ACC112 (cell line): ENCODE results near the gene WDR4.
"Not testable (repeated sequence)": the region's sequence is repeated elsewhere in the genome, so short reads cannot be mapped to it uniquely, and the experiment has no call there.

Experiments
- H2AFZ ChIP-seq: fragments of 200-600 bp; sonication (generic); one replicate; pipeline ENCODE4 v1.6.0; 2017; ENCODE audit warnings: antibody characterized with exemption, low read length; ENCODE audit not compliant: unreplicated experiment
- H3K27ac ChIP-seq: fragments of 200-600 bp; sonication (generic); 2 replicates; pipeline ENCODE4 v1.5.1; 2014; ENCODE audit warnings: low read depth, mild to moderate bottlenecking, antibody characterized with exemption, low read length, moderate library complexity
- H3K27me3 ChIP-seq: fragments of 200-600 bp; sonication (generic); 2 replicates; pipeline ENCODE4 v1.6.1; 2014; ENCODE audit warnings: mild to moderate bottlenecking, antibody characterized with exemption, low read length, moderate library complexity, mixed read lengths; ENCODE audit not compliant: insufficient read depth
- H3K36me3 ChIP-seq: fragments of 200-600 bp; sonication (generic); 2 replicates; pipeline ENCODE4 v1.6.1; 2016; ENCODE audit warnings: mild to moderate bottlenecking, antibody characterized with exemption, low read length, moderate library complexity, mixed read lengths; ENCODE audit not compliant: insufficient read depth
- H3K4me1 ChIP-seq: fragments of 200-600 bp; sonication (generic); one replicate; pipeline ENCODE4 v1.6.1; 2016; ENCODE audit warnings: low read length, mixed read lengths; ENCODE audit not compliant: insufficient read depth, unreplicated experiment, control insufficient read depth
- H3K4me3 ChIP-seq: fragments of 200-600 bp; sonication (generic); 2 replicates; pipeline ENCODE4 v1.5.1; 2014; ENCODE audit warnings: mild to moderate bottlenecking, low read depth, low read length
- H3K79me2 ChIP-seq: fragments of 200-600 bp; sonication (generic); one replicate; pipeline ENCODE4 v1.6.0; 2016; ENCODE audit warnings: low read length; ENCODE audit not compliant: control insufficient read depth, unreplicated experiment, insufficient read depth

WDR4 gene

GRCh38 chr21:42853621-42854020 lies 25.7 kb downstream of the WDR4 start:
- H3K79me2 ChIP-seq, result peaks cover 9% of the 10 kb centered on the region
- no peak overlapping the region for H2AFZ ChIP-seq
- no peaks in the 10 kb centered on the region for H3K4me1 ChIP-seq
- peaks cover 12% of the 10 kb centered on the region; the same call in 1 of the 2 replicates for H3K36me3 ChIP-seq
- H3K27me3 ChIP-seq, result no peaks in the 10 kb centered on the region
- H3K27ac ChIP-seq, result no peak overlapping the region
- no peak overlapping the region for H3K4me3 ChIP-seq

- no peak overlapping the region for H3K4me3 ChIP-seq
- H3K79me2 ChIP-seq, result peaks cover 7% of the 10 kb centered on the region
- no peaks in the 10 kb centered on the region for H3K27me3 ChIP-seq
- H3K4me1 ChIP-seq, result no peaks in the 10 kb centered on the region
- peaks cover 12% of the 10 kb centered on the region; the same call in 1 of the 2 replicates for H3K36me3 ChIP-seq
- H2AFZ ChIP-seq, result no peak overlapping the region
- no peak overlapping the region for H3K27ac ChIP-seq
These were observed 26.3 kb downstream of the WDR4 start for GRCh38 chr21:42852925-42853570.

- Histone ChIP-seq H3K4me3 (no peak overlapping the region), H3K27ac (no peak overlapping the region), H3K27me3 (no peaks in the 10 kb centered on the region), H3K4me1 (no peaks in the 10 kb centered on the region), H3K79me2 (peaks cover 1% of the 10 kb centered on the region), H3K36me3 (peaks cover 9% of the 10 kb centered on the region; the same call in 1 of the 2 replicates), H2AFZ (no peak overlapping the region)
These were observed 27.3 kb downstream of the WDR4 start for GRCh38 chr21:42851812-42852665.

GRCh38 chr21:42850866-42851391 lies 28.4 kb downstream of the WDR4 start:
- Histone ChIP-seq H3K4me3 (no peak overlapping the region), H3K27ac (no peak overlapping the region), H2AFZ (no peak overlapping the region), H3K36me3 (peaks cover 9% of the 10 kb centered on the region; the same call in 1 of the 2 replicates), H3K27me3 (no peaks in the 10 kb centered on the region), H3K4me1 (no peaks in the 10 kb centered on the region), H3K79me2 (no peaks in the 10 kb centered on the region)

DNA sequence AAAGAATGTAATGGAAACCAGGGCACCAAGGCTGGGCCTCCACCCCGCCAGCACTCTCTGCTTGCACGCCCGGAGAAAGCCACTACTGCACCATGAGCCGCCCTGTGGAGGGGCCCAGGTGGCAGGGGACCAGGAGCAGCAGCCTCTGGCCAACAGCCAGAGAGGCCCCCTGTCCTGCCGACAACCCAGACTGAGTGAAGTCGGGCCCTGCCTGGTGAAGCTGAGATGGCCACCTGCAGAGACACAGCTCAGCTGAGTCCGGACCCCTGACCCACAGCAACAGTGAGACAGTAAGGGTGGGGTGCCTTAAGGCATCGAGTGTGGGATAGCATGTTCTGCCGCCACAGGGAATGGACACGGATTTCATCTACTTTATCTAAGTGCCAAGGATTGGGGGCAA lies 28.9 kb downstream of the WDR4 start:
- Histone ChIP-seq H3K79me2 (peaks cover 3% of the 10 kb centered on the region), H3K36me3 (peaks cover 9% of the 10 kb centered on the region; the same call in 1 of the 2 replicates), H3K27me3 (no peaks in the 10 kb centered on the region), H3K4me3 (no peak overlapping the region), H3K27ac (no peak overlapping the region), H2AFZ (no peak overlapping the region), H3K4me1 (no peaks in the 10 kb centered on the region)

- H2AFZ ChIP-seq, result no peak overlapping the region
- no peak overlapping the region for H3K27ac ChIP-seq
- peaks cover 3% of the 10 kb centered on the region for H3K79me2 ChIP-seq
- H3K27me3 ChIP-seq, result no peaks in the 10 kb centered on the region
- no peaks in the 10 kb centered on the region for H3K4me1 ChIP-seq
- peaks cover 9% of the 10 kb centered on the region; the same call in 1 of the 2 replicates for H3K36me3 ChIP-seq
- no peak overlapping the region for H3K4me3 ChIP-seq
These were observed 29.5 kb downstream of the WDR4 start for GRCh38 chr21:42849759-42850412.

DNA sequence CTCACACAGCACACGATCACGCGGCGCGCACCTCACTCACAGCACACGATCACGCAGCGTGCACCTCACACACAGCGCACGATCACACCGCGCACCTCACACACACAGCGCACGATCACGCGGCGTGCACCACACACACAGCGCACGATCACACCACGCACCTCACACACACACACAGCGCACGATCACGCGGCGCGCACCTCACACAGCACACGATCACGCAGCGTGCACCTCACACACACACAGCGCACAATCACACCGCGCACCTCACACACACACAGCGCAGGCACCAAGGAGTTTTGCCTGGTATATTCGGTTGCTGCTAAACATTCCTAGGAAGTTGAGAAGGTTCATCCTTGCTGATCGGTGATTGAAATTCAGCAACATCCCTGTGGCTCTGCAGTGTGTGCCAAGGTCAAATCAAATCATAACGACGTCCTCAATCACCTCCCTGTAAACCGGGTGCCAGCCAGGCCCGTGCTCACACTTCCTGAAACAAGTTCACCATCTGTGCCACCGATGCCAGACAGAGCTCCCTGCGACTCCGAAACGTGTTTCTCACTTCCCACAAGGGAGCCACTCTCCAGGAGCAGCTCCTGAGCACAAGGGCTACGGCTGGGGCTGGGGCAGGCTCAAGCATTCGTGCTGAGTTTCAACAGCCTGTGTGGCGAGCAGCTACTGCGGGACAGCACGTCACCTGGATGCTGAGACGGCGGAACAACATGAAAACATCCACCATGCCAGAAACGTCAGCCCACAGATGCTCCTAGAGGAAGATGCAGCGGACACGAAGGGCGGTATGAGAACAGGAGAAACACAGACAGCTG lies 30.2 kb downstream of the WDR4 start:
- Histone ChIP-seq H3K79me2 (peaks cover 4% of the 10 kb centered on the region), H3K36me3 (peaks cover 6% of the 10 kb centered on the region; the same call in 1 of the 2 replicates), H2AFZ (no peak overlapping the region), H3K4me1 (no peaks in the 10 kb centered on the region), H3K4me3 (no peak overlapping the region), H3K27ac (no peak overlapping the region), H3K27me3 (no peaks in the 10 kb centered on the region)

DNA sequence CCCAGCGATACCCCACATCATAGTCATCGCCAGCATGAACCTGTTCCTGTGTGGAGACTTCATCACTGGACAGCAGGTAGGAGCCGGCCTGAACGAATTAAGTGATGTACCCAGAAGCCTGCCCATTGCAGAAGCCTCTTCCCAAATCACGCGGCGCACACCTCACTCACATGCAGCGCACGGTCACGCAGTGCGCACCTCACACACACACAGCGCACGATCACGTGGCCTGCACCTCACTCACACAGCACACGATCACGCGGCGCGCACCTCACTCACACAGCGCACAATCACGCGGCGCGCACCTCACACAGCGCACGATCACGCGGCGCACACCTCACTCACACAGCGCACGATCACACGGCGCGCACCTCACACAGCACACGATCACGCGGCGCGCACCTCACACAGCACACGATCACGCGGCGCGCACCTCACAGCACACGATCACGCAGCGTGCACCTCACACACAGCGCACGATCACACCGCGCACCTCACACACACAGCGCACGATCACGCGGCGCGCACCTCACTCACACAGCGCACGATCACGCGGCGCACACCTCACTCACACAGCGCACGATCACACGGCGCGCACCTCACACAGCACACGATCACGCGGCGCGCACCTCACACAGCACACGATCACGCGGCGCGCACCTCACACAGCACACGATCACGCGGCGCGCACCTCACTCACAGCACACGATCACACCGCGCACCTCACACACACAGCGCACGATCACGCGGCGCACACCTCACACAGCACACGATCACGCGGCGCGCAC lies 31.0 kb downstream of the WDR4 start:
- H3K4me3 ChIP-seq, H2AFZ ChIP-seq, H3K79me2 ChIP-seq, H3K27ac ChIP-seq, H3K36me3 ChIP-seq, H3K4me1 ChIP-seq, H3K27me3 ChIP-seq: not testable (repeated sequence)

DNA sequence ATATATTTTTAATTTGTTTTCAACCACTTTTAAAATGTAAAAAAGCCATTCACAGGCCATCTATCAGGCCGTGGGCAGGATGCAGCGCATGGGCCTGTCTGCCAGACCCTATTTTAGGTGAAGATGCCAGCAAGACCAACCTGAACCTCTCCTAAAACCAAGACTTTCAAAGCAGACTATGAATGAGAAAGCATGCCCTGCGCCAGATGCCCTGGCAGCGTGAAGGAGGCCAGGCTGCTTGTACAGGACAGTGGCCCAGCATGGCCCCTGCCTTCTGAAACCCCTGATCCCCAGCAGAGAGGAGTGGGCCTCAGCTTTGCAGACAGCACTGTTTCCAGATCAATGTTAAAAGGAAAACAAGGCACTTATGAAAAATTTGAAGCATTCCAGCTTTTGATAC lies 31.6 kb downstream of the WDR4 start:
- H3K79me2 ChIP-seq, result peaks cover 8% of the 10 kb centered on the region
- peaks cover 7% of the 10 kb centered on the region; the same call in 1 of the 2 replicates for H3K36me3 ChIP-seq

More for the DNA sequence above, 31.6 kb downstream of the WDR4 start:
- no peak overlapping the region for H3K4me3 ChIP-seq
- H3K4me1 ChIP-seq, result no peaks in the 10 kb centered on the region
- no peak overlapping the region for H2AFZ ChIP-seq
- H3K27ac ChIP-seq, result no peak overlapping the region
- H3K27me3 ChIP-seq, result no peaks in the 10 kb centered on the region
